NCI-H82 (cell line): Measurements from ENCODE around the gene TTYH3.
A peak's percentile ranks its signal among the peaks of the same experiment; 100 is the strongest.
"Not testable (repeated sequence)": the region's sequence is repeated elsewhere in the genome, so short reads cannot be mapped to it uniquely, and the experiment has no call there.

Experiments
- DNase-seq: peaks from one replicate; lab custom pipeline; 2025; lab: John Stamatoyannopoulos, UW

Gene TTYH3

DNA sequence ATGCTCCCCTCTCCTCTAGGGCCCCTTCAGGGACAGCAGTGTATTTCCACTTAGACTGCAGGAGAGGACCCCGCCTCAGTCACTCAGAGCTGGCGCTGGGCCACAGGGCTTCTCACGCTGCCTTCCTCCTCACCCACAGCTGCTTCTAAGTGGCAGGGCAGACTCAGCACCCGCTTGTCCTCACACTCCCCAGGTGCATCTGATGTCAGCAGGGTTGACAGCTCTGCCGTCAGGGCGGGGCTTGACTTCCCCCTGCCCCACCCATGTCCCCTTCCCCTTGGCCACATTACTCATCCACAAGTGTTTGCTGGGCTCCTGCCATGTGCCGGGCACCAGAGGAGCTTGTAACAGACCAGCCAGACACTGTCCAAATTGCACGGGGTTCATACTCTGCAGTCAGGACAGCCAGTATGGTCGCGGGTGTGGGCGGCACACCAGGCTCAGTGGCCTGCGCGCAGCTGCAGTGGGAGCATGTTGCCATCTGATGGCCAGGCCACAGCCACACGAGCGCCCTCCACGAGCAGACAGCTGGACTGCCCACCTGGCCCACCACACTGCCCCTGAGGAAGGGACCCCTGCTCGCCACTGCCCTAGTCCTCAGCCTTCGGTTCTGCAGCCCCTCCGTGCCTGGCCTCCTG lies 29.3 kb upstream of the TTYH3 start:
- no peak for DNase-seq

DNA sequence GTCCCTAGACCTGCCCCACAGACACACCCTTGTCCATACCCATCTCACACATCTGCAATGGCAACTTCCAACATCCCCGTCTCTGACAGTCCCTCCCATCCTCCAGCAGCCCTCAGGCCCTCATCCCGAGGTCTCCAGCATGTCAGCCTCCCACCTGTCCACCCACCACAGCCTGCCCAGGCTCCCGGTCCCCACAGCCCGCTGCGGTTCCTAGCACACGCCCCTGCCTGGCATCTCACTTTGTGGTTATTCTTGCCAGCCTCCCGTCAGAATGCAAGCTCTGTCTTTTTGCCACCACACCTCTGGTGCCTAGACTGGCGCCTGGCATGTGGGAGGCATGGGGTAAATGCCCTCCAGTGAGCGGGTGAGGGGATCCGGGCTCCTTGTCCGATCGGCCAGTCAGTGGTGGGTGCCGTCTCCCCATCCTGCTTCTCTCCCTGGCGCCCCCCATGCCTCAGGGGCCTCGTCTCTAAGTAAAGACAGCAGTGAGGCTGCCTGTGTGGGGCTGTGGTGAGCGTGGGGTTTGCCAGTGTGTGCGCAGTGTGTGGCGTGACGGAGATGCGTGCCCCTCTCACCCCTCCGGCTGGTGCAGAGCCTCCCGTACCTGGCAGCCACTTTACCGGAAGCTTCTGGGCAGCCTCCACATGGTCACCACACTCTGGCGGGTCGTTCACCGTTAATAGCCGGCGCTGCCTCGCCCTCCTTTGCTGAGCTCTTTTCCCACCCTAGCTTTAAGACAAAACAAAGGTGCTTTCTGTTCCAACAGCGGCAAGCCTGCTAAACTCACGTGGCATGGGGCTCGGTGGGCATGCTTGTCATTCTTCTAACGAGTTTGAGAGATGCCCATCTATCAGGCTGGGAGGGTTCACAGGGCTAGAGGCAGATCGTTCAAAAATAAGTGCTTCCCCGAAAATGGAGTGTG lies 28.5 kb upstream of the TTYH3 start:
- no peak for DNase-seq

DNA sequence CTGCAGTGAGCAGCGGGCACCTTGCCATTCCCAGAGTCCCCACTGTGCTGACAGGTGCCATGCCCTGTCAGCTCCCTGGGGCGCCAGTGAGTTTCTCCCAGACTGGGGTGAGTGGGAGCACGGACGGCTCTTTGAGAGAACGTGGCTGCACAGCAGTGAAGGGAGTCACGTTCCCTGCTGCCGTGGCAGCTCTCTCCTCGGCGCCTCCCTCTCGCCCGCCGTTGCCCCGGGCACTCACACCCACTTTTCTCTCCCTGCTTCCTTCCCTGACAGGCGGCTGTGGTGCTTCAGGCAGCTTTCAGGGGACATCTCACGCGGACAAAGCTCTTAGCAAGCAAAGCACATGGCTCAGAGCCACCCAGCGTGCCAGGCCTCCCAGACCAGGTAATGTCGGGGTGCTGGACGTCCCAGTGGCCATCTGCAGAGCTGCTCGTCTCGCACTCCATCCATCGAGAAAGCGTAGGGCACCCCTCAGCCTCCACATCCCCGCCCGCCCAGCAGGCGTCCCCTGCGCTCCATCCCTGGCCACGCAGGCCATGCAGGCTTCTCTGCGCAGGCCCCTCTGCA lies 27.1 kb upstream of the TTYH3 start:
- DNase-seq: no peak

DNA sequence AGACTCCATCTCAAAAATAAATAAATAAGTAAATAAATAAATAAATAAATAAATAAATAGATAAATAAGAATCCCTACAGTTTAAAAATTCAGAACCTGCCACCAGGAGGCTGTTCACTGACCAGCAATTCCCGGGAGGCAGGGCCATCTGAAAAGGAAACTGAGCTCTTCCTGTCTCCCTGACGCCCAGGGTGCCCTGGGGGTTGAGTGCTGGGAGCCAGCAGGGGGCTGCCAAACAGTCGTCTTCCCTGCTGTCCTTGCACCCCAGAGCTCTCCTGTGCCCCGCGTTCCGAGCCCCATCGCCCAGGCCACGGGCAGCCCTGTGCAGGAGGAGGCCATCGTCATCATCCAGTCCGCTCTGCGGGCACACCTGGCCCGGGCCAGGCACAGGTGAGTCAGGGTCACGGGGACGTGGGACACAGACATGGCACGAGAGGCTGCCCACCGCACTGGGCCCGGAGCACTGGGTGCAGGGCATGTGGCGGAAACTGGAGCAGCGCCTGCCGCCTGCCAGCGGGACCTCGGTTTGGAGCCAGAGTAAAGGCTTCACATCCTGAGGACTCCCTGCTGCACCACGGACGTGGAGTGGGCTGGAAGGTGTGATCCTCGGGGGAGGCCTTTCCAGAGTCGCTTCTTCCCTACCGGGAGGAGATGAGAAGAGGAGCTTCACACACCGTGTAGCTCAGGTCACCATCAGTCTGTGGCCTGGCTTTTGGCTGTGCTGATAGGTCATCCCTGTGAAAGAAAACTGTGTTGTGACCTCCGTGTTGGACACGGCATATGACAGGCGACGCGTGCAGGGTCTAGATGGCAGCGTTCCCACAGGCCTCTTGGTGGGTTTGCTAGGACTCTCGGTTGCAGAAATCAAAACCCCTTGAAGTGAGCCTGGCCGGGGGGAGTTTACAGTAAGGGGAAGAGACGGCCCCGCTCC lies 25.9 kb upstream of the TTYH3 start:
- no peak for DNase-seq

DNA sequence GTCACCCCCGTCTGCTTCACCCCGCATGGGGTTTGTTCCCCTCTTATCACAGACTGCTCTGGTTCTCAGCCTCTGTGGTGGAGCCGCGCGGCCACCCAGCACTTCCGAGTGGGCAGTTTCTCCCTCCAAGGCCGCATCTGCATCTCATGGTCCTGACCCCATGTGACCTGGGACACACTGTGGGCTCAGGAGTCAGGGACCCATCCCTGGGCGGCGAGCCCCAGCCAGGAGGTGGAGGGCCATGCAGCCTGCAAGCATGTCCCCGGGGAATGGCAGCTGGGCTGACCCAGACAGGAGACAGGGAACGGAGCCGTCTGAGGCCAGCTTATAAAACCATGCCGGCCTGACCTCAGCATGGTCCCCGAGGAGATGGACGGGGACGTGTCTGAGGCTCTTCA lies 25.2 kb upstream of the TTYH3 start:
- DNase-seq: peak; percentile 42

DNA sequence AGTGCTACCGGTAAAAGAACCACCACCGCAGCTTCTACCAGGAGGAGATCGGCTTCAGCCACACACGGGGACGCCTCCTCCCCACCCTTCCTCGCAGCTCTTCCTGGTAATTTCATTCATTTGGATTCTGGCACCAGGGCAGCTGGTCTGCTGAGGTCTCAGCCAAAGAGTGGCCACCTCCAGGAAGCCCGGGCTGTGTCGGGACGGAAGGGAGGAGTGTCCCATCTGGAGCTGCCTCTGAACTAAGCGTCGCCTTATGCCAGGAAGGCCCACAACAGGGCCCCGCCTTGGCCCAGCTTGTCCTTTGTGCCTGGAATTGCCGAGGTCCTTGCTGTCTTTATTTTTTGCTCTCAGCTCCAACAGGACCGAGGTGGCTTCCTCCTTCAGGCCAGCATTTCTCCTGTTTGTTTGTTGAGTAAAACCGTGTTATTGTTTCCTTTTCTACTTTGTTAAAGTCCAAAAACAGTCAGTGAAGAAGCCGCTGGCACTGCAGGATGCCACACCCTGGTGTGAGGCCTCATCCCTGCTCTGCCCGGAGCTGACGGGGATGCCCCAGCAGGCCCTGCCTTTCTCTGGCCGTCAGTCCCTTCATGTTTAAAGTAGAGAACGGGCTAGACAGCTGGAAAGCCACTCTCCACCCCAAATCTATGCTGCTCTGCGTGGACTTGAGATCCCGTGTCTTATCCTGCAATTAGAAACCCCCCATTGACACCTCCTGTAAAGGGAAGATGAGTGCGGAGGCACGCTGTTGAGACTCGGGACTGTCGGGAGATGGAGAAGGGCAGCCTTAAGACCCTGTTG lies 24.5 kb upstream of the TTYH3 start:
- no peak for DNase-seq

DNA sequence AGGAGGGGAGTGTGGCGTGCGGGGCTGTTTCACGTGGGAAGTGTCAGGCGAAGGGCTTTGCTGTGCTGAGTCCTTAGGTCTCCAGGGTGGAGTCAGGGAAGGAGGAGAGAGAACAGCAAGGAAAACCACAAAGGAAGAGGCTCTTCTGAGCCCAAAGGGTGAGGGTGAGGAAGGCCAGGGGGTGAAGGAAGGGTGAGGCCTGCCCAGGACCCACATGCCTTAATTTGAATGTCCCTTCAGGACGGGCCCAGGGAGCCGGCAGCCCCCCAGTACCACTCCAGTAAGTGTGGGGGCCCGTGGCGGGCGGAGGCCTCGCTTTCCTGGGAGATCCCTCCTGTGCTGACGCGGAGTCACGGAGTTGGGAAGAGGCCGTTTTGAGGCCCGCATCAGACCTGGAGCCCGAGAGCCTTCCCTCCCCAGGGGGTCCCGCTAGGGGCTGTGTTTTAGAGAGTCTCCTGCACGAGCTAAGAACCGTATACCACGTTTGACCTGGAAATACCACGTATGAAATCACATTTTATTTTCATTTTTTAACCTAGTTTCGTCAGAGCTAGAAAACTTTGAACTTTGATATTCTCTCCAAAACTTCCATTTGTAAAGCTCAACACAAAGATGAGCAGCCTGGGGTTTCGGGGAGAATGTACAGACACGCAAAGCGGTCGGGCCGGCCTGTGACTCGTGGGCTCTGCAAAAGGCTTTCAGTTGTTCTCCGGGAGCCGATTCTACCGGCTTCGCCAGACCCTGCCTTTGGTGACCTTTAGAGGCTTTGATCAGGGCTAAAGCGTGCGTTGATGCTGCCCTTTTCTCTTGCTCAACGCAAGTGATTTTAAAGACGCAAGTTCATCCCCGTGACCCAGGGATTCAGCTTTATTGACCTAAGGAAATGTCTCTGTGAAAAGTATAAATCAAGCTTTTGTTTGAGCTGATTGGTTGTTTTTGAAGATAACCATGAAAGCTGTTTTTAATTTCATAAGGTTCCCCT lies 23.6 kb upstream of the TTYH3 start:
- DNase-seq: no peak

DNA sequence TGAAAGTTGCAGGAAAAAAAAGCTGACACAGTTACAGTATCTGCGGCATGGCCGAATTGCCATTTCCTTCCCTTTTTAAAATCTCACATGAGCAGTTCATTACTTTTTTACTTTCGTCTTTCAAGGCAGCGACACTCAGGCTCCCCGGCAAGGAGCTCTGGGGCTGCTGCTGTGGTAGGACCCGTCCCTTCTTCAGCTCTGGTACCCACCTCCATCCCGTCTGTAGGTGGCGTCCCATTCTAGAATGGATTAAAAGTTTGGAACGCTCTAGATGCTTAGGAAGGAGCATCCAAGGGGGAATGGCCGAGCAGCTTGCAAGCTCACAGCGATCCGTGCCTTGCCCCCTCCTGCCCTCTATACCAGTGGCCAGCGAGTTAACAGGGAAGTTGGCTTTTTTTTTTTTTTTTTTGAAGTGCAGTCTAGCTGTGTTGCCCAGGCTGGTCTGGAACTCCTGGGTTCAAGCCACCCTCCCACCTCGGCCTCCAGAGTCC lies 22.8 kb upstream of the TTYH3 start:
- DNase-seq: peak; percentile 30

DNA sequence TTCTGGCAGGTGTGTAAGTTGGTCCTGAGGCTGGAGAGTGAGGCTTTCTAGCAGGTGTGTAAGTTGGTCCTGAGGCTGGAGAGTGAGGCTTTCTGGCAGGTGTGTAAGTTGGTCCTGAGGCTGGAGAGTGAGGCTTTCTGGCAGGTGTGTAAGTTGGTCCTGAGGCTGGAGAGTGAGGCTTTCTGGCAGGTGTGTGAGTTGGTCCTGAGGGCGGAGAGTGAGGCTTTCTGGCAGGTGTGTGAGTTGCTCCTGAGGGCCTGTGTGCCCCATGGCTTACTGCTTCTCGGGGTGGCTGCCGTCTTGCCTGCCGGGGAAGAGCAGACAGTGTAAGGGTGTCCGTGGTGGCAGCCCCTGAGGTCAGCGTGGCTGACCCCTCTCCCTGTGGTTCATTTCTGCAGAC lies 22.1 kb upstream of the TTYH3 start:
- not testable (repeated sequence) for DNase-seq

DNA sequence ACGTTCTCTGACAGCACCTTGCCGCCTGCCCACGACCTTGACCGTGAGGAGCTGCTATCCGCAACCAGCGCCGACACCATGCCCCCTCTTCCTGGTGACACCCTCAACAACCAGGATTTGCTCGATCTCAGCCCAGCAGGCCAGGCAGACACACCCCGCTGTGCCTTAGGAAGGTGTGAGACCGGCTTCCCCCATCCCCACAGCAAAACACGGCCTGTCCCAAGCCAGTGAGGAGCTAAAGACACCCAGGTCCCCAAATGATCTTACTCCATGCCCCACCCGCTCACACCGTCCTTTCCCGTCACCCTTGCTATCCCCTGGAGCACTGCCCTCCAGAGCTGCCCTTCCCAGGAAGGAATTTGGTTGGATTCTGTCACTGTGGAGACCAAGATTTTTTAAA lies 21.3 kb upstream of the TTYH3 start:
- no peak for DNase-seq

DNA sequence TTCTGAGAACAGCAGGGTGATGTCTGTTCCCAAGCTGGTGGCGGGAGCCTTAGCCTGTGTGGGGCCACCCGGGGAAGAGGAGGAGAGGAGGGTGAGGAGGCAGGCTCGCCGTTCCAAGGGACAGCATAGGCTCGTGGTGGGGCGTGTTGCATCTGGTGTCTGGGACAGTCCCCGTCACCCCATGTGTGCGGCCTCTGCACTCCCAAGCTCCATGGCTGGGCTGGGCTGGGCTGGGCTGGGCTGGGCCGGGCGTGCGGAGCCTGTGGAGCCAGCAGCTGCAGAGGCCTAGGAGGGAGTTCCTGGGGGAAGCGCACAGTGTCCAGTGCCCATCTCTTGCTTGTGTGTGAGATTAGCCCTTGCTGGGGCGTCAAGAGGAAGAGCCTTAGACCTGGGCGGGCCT lies 20.9 kb upstream of the TTYH3 start:
- DNase-seq: no peak

DNA sequence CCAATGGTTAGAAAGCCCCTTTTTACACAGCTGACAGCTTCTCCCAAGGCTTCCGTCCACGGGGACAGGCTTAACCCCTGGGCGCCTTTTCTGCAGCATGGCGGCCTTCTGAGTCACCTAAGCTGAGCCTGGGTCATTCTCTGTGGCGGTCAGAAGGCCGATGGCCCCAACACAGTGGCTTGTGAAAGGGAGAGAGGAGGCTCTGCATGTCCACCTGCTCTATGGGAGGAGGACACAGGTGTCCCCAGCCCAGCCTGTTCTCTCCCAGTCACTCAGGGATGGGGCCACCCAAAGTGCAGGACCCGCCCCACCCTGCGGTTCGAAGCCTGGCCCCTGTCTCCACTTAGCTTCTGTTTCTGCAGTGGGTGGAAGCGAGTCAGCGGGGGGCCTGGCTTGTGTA lies 20.4 kb upstream of the TTYH3 start:
- DNase-seq: no peak

DNA sequence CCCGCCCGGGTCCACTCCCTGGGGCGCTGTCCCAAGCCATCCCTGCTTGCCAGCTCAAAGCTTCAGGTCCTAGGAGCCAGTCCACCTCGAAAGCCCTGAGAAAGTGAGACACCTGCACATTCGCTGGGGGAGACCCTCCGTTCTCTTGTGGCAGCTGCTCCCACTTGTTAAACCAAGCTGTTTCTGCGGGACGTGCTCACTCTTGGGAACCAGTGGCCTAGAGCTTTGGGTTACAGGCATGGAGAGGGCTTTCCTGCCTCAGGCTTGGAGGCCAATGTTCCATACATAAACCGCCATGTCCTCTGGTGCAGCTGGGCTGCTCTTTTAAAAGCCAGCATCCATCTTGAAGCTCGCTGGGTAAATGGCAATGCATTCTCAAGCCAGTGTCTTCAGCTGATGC lies 19.9 kb upstream of the TTYH3 start:
- DNase-seq: no peak

DNA sequence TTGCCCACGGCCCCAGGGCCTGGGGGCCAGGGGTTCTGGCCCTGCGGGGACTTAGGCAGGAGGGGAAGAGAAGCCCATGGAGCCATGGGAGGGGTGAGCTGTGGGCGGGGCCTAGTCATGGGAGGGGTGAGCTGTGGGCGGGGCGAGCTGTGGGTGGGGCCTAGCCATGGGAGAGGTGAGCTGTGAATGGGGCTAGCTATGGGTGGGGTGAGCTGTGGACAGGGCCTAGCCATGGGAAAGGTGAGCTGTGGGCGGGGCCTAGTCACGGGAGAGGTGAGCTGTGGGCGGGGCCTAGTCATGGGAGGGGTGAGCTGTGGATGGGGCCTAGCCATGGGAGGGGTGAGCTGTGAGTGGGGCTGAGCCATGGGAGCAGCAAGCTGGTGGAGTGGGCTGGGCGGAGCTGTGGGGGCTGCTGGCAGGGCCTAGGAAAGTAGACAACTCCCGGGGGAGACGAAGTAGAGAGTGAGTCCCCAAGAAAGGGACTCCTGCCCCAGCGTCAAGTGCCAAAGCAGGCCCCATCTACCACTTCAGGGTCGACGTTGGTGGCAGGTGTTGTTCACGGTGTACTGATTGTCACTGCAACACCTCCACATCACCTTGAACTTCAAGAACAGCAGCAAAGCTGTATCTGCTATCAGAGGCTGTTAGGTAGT lies 19.2 kb upstream of the TTYH3 start:
- DNase-seq: peak; percentile 44

DNA sequence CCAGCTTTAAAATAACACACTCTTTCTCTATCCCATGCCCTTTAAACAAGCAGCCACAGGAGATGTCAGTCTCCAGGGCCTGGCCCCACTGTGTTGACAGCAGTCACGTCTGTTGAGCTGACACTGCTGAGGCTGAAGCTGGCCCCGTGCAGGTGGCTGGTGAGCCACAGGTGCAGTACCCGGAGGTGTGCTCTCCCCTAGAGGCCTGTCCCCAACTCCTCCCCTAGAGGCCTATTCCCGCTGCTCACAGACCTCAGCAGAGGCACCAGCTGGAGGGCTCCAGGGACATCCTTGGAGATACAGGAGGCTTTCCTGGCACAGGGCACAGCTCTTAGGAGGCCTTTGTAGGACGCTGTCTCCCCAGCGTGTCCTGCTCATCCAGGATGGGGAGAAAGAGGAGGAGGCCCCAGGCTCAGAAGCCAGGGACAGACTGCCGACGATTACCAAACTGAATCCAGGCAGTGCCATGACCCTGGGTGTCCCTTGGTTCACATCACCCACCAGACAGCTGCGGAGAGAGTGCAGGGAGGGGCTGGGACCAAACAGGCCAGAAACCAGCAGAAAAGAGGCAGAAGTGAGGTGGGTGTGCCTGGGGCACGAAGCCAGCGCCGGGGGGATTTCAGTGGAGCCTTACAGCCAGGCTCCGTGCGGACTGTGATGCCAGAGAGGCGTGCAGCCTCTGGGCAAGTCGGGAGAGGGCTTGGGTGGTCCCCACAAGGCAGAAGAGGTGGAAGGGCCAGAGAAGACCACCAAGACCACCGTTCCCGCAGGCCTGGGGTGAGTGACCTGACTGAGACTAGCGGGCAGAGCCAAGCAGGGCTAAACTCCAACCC lies 18.5 kb upstream of the TTYH3 start:
- no peak for DNase-seq

DNA sequence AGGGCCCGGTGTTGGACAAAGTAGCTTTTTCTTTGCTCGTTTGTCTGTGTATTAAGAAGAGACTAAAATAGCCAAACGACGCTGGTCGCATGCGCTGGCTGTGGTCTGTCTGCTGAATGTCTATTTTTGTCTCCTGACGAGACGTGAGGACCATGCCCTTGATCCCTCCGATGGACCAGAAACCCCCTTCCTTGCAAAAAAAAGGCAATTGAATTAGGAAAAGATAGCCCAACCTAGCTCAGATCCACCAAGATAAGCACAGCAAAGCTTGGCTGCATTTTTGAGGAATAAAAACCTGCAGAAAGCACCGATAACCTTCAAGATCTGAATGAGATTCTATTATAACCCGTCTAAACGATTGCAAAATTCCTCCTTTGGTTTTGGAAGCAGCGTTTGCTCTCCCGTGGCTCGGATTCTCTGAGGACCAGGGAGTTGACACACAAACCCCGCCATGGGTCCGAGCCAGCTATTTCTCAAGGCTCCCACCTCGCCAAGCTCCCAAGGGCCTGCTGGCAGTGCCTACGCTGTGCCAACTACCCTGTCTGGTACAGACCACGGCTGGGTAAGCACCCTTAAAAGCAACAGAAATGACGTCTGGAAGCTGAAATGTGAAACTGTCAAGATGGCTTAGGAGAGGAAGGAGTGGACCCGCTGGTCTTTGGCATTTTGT lies 17.7 kb upstream of the TTYH3 start:
- DNase-seq: no peak

DNA sequence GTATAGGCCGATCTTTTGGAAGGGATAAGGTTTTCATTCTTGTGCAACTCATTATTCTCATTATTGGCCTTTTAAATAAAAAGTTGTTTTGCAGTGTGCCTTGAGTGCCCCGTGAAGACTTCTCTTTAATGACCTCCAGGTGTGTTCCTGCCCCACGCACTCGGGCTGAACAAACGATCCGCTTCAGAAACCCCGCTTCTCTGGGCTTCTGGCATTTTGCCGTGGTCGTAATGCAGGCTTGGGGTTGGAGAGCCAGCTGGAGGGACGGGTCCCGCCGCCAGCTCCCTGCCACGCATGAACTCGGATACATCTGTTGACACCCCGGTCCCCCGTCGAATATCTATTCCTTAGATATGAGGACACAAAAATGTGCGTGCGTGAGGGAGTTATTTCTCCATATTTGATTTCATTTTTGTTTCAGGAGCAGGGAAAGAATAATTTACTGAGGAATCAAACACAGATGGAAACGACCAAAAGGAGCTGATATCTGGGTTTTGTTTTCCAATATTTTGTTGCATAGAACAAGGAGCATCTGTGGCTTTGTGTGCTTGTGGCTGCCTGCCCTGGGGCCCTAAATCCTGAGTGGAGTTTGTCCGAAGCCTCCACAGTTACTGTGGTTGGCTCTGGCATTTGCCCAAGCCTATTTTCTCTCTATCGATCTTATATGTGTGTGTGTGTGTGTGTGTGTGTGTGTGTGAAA lies 17.0 kb upstream of the TTYH3 start:
- no peak for DNase-seq
